Suprapubic skin (tissue), 4 donors: Measurements from ENCODE around the gene ABCC5. TPM values are rescaled to one million over a fixed set of nuclear protein-coding genes. Genes with fewer than 3 reads are reported as not detected.

ENCODE experiments used
- DNase-seq, 2 donors: peaks; one replicate each; pipeline ENCODE4 v3.0.0-alpha.2; 2019; ENCODE audit warnings: low spot score in 2 of 2
- H3K27ac ChIP-seq: fragments of 200-600 bp; sonication (generic); one replicate; pipeline ENCODE4 v1.5.1; 2019
- H3K27me3 ChIP-seq: fragments of 200-600 bp; sonication (generic); one replicate; pipeline ENCODE4 v1.5.1; 2019
- H3K36me3 ChIP-seq: fragments of 200-600 bp; sonication (generic); one replicate; pipeline ENCODE4 v1.5.1; 2019
- H3K4me1 ChIP-seq: fragments of 200-600 bp; sonication (generic); one replicate; pipeline ENCODE4 v1.5.1; 2019
- H3K4me3 ChIP-seq: fragments of 200-600 bp; sonication (generic); one replicate; pipeline ENCODE4 v1.5.1; 2019; ENCODE audit warnings: mild to moderate bottlenecking
- H3K9me3 ChIP-seq: fragments of 200-600 bp; sonication (generic); one replicate; pipeline ENCODE4 v1.5.1; 2019
- CTCF ChIP-seq, 2 donors: fragments of 200-600 bp in 1 of 2; fragments of 450-650 bp in 1 of 2; sonication (generic) in 1 of 2; IDR thresholded peaks; one replicate each; pipeline ENCODE4 v1.5.1; 2016 to 2019; ENCODE audit warnings: antibody characterized with exemption in 2 of 2, mild to moderate bottlenecking in 1 of 2, moderate library complexity in 1 of 2
- EP300 ChIP-seq: sonication (generic); formaldehyde crosslinking; IDR thresholded peaks from one replicate; pipeline ENCODE4 v1.6.1; 2017; ENCODE audit warnings: antibody characterized with exemption
- POLR2A ChIP-seq, 2 donors: fragments of 450-650 bp; IDR thresholded peaks; one replicate each; pipeline ENCODE4 v1.6.1; 2017; ENCODE audit warnings: antibody characterized with exemption in 2 of 2, mild to moderate bottlenecking in 2 of 2, moderate library complexity in 2 of 2
- POLR2AphosphoS5 ChIP-seq, 3 donors: sonication (generic); formaldehyde crosslinking; IDR thresholded peaks; one replicate each; pipeline ENCODE4 v1.6.1; 2017; ENCODE audit warnings: antibody characterized with exemption in 3 of 3
- WGBS: methylation state at CpG from one replicate; pipeline ENCODE4 v1.1.5; 2018; 5-methylcytosine and 5-hydroxymethylcytosine counted together
- total RNA-seq, 4 donors: library from RNA; depleted of rRNA; stranded (reverse); fragments of >200 nt; gene quantifications; one replicate each; pipeline ENCODE4 v1.1.0, GENCODE V29; 2016

ABCC5 gene
- total RNA-seq, 4 donors from 2014 or later: 10.5 to 18.3 (median 13.8) TPM

GRCh38 chr3:183943739-183944138 is 73.9 kb downstream of the ABCC5 start:
- 93% methylated on average over 6 of the region's 6 CpGs for WGBS
- Histone ChIP-seq H3K9me3 (no peaks in the 10 kb centered on the region), H3K4me1 (no peaks in the 10 kb centered on the region), H3K4me3 (no peak overlapping the region), H3K27me3 (no peaks in the 10 kb centered on the region), H3K27ac (no peak overlapping the region), H3K36me3 (peaks cover 65% of the 10 kb centered on the region)
- TF ChIP-seq POLR2AphosphoS5 (IDR thresholded peaks at IDR 0.05) (no peak), POLR2A (IDR thresholded peaks at IDR 0.05) (no peak), EP300 (no peak)
- no peak for DNase-seq

GRCh38 chr3:183941216-183941615 is 76.5 kb downstream of the ABCC5 start:
- Histone ChIP-seq H3K27me3 (no peaks in the 10 kb centered on the region), H3K27ac (no peak overlapping the region), H3K4me1 (no peaks in the 10 kb centered on the region), H3K36me3 (peaks cover 61% of the 10 kb centered on the region), H3K4me3 (no peak overlapping the region), H3K9me3 (no peaks in the 10 kb centered on the region)
- no peak for DNase-seq
- TF ChIP-seq POLR2AphosphoS5 (IDR thresholded peaks at IDR 0.05) (no peak), POLR2A (IDR thresholded peaks at IDR 0.05) (no peak), EP300 (no peak), CTCF (IDR thresholded peaks at IDR 0.05) (no peak)
- WGBS: 83% methylated on average over 2 of the region's 2 CpGs

- TF ChIP-seq POLR2AphosphoS5 (IDR thresholded peaks at IDR 0.05): no peak
- no peak for TF ChIP-seq CTCF (IDR thresholded peaks at IDR 0.05)
- TF ChIP-seq POLR2A (IDR thresholded peaks at IDR 0.05): no peak
- no peak for TF ChIP-seq EP300
- H3K36me3 ChIP-seq: peaks cover 47% of the 10 kb centered on the region
- WGBS: 99% methylated on average over 10 of the region's 10 CpGs
Observed at GRCh38 chr3:183937601-183938286, 79.9 kb downstream of the ABCC5 start.

DNA sequence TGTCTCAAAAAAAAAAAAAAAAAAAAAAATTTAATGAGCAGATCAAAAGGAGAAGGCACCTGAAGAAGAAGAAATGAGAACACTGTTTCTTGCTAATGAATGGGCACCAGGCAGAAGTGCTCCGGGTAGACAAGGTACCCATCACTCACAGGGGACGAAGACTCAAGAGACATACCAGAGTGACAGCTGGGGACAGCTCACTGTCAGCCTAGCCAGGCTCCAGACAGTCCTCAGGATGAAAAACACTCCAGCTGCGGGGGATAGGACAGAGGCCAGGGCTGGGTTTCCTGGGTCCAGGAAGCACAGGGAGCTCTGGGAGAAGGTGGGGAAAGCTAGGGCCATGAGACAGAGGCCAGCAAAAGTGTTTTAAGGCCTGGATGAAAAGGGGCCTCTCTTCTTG is 84.5 kb downstream of the ABCC5 start:
- H3K36me3 ChIP-seq: peaks cover 32% of the 10 kb centered on the region
- no peak overlapping the region for H3K4me3 ChIP-seq
- H3K27ac ChIP-seq: no peak overlapping the region
- WGBS: 83% methylated on average over 3 of the region's 3 CpGs
- DNase-seq: no peak
- no peaks in the 10 kb centered on the region for H3K27me3 ChIP-seq
- H3K4me1 ChIP-seq: no peaks in the 10 kb centered on the region
- H3K9me3 ChIP-seq: no peaks in the 10 kb centered on the region
- TF ChIP-seq EP300: no peak
- TF ChIP-seq CTCF (IDR thresholded peaks at IDR 0.05): no peak
- no peak for TF ChIP-seq POLR2AphosphoS5 (IDR thresholded peaks at IDR 0.05)
- TF ChIP-seq POLR2A (IDR thresholded peaks at IDR 0.05): no peak

More at GRCh38 chr3:183937601-183938286, 79.9 kb downstream of the ABCC5 start:
- Histone ChIP-seq H3K27me3 (no peaks in the 10 kb centered on the region), H3K27ac (no peak overlapping the region), H3K9me3 (no peaks in the 10 kb centered on the region), H3K4me3 (no peak overlapping the region), H3K4me1 (no peaks in the 10 kb centered on the region)
- DNase-seq: no peak

GRCh38 chr3:183931881-183932280 is 85.8 kb downstream of the ABCC5 start:
- no peaks in the 10 kb centered on the region for H3K27me3 ChIP-seq
- no peaks in the 10 kb centered on the region for H3K4me1 ChIP-seq
- peaks cover 31% of the 10 kb centered on the region for H3K36me3 ChIP-seq
- H3K27ac ChIP-seq: no peak overlapping the region
- no peak overlapping the region for H3K4me3 ChIP-seq
- DNase-seq: no peak
- TF ChIP-seq EP300 (no peak), POLR2AphosphoS5 (IDR thresholded peaks at IDR 0.05) (no peak), POLR2A (IDR thresholded peaks at IDR 0.05) (no peak), CTCF (IDR thresholded peaks at IDR 0.05) (no peak)
- WGBS: 94% methylated on average over 2 of the region's 2 CpGs
- H3K9me3 ChIP-seq: no peaks in the 10 kb centered on the region
